Psoas muscle (tissue), 8 donors: Measurements from ENCODE around the gene GPR17. TPM values are rescaled to one million over a fixed set of nuclear protein-coding genes. Genes with fewer than 3 reads are reported as not detected.

Experiments
- ATAC-seq, 4 donors: fragments of 200-7000 bp; cut with Tn5 transposase; one replicate each; pipeline ENCODE4 v1.9.1; 2020; ENCODE audit warnings: moderate library complexity in 3 of 4, mild to moderate bottlenecking in 2 of 4
- DNase-seq, 2 donors: peaks; one replicate each; pipeline ENCODE4 v3.0.0-alpha.2; 2020
- H3K27ac ChIP-seq: fragments of 200-600 bp; one replicate; pipeline ENCODE4 v1.8.0; 2022
- H3K27me3 ChIP-seq, 3 donors: fragments of 200-600 bp in 1 of 3; one replicate each; pipeline versions ENCODE4 v1.6.1 to v1.8.0; 2013 to 2022; ENCODE audit warnings: low read length in 2 of 3, mild to moderate bottlenecking in 2 of 3, moderate library complexity in 1 of 3; ENCODE audit not compliant: insufficient read depth in 3 of 3
- H3K36me3 ChIP-seq, 2 donors: fragments of 200-600 bp in 1 of 2; one replicate each; pipeline versions ENCODE4 v1.6.1 to v1.8.0; 2013 to 2022; ENCODE audit warnings: low read depth in 1 of 2, mild to moderate bottlenecking in 1 of 2, moderate library complexity in 1 of 2; ENCODE audit not compliant: insufficient read depth in 1 of 2
- H3K4me1 ChIP-seq: fragments of 200-600 bp; one replicate; pipeline ENCODE4 v1.8.0; 2022
- H3K4me3 ChIP-seq: fragments of 200-600 bp; one replicate; pipeline ENCODE4 v1.8.0; 2022; ENCODE audit warnings: mild to moderate bottlenecking
- H3K9me3 ChIP-seq: fragments of 200-600 bp; one replicate; pipeline ENCODE4 v1.8.0; 2022
- CTCF ChIP-seq: fragments of 200-600 bp; IDR thresholded peaks from one replicate; pipeline ENCODE4 v1.8.0; 2022; ENCODE audit warnings: antibody characterized with exemption
- WGBS, 3 donors: extraction: QIAGEN DNeasy Blood & Tissue Kit; methylation state at CpG; one replicate each; pipeline versions ENCODE4 v1.1.6 to v1.1.7; 2013; 5-methylcytosine and 5-hydroxymethylcytosine counted together
- intact Hi-C, 2 donors: fragments of 100-400 bp; cut with DNase I; formaldehyde crosslinking; loops; one replicate each; pipeline versions ENCODE4 v1.11.0 to v1.14.2; 2022
- polyA plus RNA-seq, 3 donors: library from polyadenylated mRNA; stranded (reverse); fragments of 200-250 nt; gene quantifications; one replicate each; pipeline ENCODE4 v1.2.3, GENCODE V29; 2013
- total RNA-seq, 4 donors: library from RNA; stranded (reverse); fragmentation: NEBNext Ultra II Directional in 2 of 4; extraction: Animal tissue kit (Norgen Biotek cat#: 25700) in 2 of 4; gene quantifications; one replicate each; pipeline versions ENCODE4 v1.2.1 to v1.2.4, GENCODE V29; 2021 to 2023
- donor health status: healthy with polysubstance abuse.
- donor health status: DM: no; HTN: no; CAD: no; lungs with moderate emphysema.
- donor health status: Bipolar disorder and iron deficiency.
- donor health status: healthy.
- donor health status: DM: yes; HTN: yes; CAD: no.
- donor health status: DM: no; HTN: no; CAD: no.
- donor health status: DM: no; HTN: no; CAD: no.
- donor health status: DM: yes; HTN: yes; CAD: no.

GPR17 gene
- total and polyA plus RNA-seq, 7 donors, result 0.14 to 0.35 (median 0.19) TPM; not detected in 3

DNA sequence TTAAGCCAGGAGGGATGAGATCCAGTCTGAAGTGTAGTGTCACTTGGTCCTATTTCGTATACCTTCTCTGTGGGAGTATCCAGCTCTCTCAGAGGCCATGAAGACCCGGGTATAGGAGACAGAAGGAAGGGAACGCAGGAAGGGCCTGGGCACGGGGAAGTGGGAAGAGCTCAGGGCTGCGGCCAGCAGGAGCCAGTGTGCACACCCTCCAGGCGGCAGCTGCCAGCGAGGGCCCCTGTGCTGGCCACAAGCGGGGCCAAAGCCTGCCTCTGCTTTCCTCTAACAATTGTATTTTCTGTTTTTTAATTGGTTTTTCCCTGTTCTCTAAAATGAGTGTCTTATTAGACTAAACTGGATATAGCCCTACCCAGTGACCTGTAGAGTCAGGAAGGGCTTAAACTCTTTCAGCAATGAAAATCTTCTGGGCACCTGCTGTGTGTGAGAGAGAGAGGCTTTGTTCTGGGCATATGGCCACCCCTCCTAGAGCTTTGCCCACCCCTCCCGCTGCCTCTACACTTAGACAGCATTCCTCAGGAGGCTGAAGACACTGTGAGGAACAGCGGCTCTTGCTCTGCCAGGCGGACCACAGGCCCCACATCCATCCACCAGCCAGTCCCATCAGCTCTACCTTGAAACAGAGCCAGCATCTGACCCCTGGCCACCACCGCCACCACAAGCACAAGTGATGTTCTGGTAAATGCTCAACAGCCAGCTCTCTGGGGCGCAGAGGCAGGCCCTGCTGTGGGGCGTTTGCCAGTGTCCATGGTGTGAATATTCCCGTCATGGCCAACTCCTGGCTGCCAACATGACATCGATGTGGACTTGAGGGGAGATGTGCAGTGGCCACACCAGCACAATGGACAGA is 9.5 kb downstream of the GPR17 start:
- H3K4me3 ChIP-seq, result no peak overlapping the region
- no peaks in the 10 kb centered on the region for H3K27me3 ChIP-seq
- WGBS, 3 donors, result 57 to 59% (median 59%) methylated on average over 16 of the region's 16 CpGs
- H3K9me3 ChIP-seq, result no peaks in the 10 kb centered on the region
- peaks cover 0 to 7% of the 10 kb centered on the region in 2 donors for H3K36me3 ChIP-seq
- no peak overlapping the region for H3K27ac ChIP-seq
- ATAC-seq (peak in 1 of 4 donors; percentile 32), DNase-seq (peak; percentile 8 to 46)
- H3K4me1 ChIP-seq, result no peaks in the 10 kb centered on the region
- intact Hi-C loops, result loop anchor here (10.0 kb wide), 2 partner anchors 121 to 131 kb away; partner anchors contain the start of genes IWS1 (in 1 of the 2) and MYO7B (in 1 of the 2)
- no peak for TF ChIP-seq CTCF

DNA sequence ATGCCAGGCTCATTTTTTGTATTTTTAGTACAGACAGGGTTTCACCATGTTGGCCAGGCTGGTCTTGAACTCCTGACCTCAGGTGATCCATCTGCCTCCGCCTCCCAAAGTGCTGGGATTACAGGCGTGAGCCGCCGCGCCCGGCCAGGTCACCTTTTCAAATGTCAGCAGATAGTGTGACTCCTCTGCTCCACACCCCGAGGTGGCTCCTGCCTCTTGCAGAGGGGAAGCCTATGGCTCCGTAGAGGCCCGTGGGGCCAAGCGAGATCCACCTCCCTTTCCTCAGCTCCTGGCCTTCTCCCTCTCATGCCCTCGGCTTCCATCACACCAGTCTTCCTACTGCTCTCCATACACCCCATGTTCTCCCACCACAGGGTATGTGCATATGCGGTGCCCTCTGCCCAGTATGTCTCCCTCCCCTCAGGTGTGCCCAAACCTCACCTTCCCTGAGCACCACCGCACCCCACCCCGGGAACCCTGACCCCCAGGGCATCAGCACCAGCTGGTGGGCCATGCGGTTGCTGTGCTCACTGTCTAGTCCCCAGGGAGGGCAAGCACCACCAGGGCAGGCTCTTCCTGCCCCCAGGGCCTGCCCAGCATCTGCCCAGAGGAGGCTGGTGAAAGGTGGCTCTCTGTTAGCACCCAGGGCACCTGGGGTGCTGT is 10.7 kb downstream of the GPR17 start:
- DNase-seq, result peak; percentile 5 to 46
- no peak overlapping the region for H3K4me3 ChIP-seq
- 89 to 92% (median 91%) methylated on average over 15 of the region's 15 CpGs for WGBS, 3 donors
- H3K4me1 ChIP-seq, result no peaks in the 10 kb centered on the region
- no peak for ATAC-seq
- H3K9me3 ChIP-seq, result no peaks in the 10 kb centered on the region
- H3K36me3 ChIP-seq, result peaks cover 0 to 7% of the 10 kb centered on the region in 2 donors
- intact Hi-C loops, result loop anchor here (10.0 kb wide), 2 partner anchors 122 to 132 kb away; partner anchors contain the start of genes IWS1 (in 1 of the 2) and MYO7B (in 1 of the 2)
- H3K27me3 ChIP-seq, result no peaks in the 10 kb centered on the region
- no peak for TF ChIP-seq CTCF
- no peak overlapping the region for H3K27ac ChIP-seq

DNA sequence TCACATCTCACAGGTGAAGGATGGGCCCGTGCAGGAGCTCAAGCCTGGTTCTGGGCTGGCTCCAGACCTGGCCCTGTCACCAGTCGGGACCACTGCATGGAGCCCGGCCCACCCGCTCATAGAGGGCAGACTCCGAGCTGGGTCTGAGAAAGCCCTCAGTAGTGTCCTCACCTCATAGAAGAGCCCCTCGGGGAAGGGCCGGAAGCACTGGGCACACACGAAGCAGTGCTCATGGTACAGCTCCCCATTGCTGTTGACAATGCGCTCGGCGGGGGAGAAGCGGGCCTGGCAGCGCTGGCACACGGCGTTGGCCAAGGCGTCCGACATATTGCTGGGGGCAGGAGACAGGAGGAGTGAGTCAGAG is 11.3 kb downstream of the GPR17 start:
- TF ChIP-seq CTCF, result no peak
- no peak for ATAC-seq
- no peak overlapping the region for H3K4me3 ChIP-seq
- peak; percentile 3 to 48 for DNase-seq
- no peaks in the 10 kb centered on the region for H3K9me3 ChIP-seq
- H3K4me1 ChIP-seq, result no peaks in the 10 kb centered on the region
- no peaks in the 10 kb centered on the region for H3K27me3 ChIP-seq
- intact Hi-C loops, result loop anchor here (10.0 kb wide), 2 partner anchors 122 to 132 kb away; partner anchors contain the start of genes IWS1 (in 1 of the 2) and MYO7B (in 1 of the 2)
- peaks cover 0 to 7% of the 10 kb centered on the region in 2 donors for H3K36me3 ChIP-seq
- H3K27ac ChIP-seq, result no peak overlapping the region
- WGBS, 3 donors, result 93 to 94% (median 94%) methylated on average over 16 to 17 of the region's 17 CpGs

DNA sequence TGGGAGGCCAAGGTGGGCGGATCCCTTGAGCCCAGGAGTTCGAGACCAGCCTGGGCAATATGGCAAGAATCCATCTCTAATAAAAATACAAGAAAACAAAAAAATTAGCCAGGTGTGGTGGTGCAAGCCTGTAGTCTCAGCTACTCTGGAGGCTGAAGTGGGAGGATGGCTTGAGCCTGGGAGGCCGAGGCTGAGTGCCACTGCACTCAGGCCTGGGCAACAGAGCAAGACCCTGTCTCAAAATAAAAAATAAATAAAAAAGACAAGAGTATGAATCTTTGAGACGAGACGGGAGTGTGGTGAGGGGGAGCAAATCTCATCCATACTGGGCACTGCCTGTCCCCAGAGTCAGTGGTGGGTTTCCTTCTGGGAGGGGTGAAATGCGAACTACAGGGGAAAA is 12.2 kb downstream of the GPR17 start:
- WGBS, 3 donors, result 88 to 90% (median 90%) methylated on average over 6 of the region's 6 CpGs
- ATAC-seq, result no peak
- Histone ChIP-seq H3K4me1 (peaks cover 5% of the 10 kb centered on the region), H3K36me3 (peaks cover 0 to 5% of the 10 kb centered on the region in 2 donors), H3K4me3 (no peak overlapping the region), H3K27ac (peak overlapping the region; percentile 32), H3K9me3 (no peaks in the 10 kb centered on the region), H3K27me3 (no peaks in the 10 kb centered on the region)
- TF ChIP-seq CTCF, result no peak
- DNase-seq, result peak in 1 of 2 donors; percentile 19
- intact Hi-C loops, result loop anchor here (10.0 kb wide), 2 partner anchors 123 to 133 kb away; partner anchors contain the start of genes IWS1 (in 1 of the 2) and MYO7B (in 1 of the 2)
